Inflammatory macrophage treated with lipopolysaccharide for 1 hour (primary cell): Measurements from ENCODE around the gene PRKAA2.
"Not testable (repeated sequence)": the region's sequence is repeated elsewhere in the genome, so short reads cannot be mapped to it uniquely, and the experiment has no call there.

Experiments used
- DNase-seq, 2 donors: peaks; one replicate each; pipeline ENCODE4 v3.0.0-alpha.2; 2020 to 2022

The PRKAA2 gene

GRCh38 chr1:56644919-56645676, at the start of gene PRKAA2:
Gene PRKAA2, plus strand, starts transcription at chr1:56645314. Its CDS starts 74 bp downstream, at chr1:56645388.
- no peak for DNase-seq

GRCh38 chr1:56595397-56596191, 49.5 kb upstream of the PRKAA2 start:
- DNase-seq: not testable (repeated sequence)

- not testable (repeated sequence) for DNase-seq
These were observed 35.0 kb upstream of the PRKAA2 start for GRCh38 chr1:56610097-56610496.

GRCh38 chr1:56610770-56611169, 34.3 kb upstream of the PRKAA2 start:
- DNase-seq: not testable (repeated sequence)

- no peak for DNase-seq
These were observed 28.0 kb upstream of the PRKAA2 start for GRCh38 chr1:56617141-56617540.

GRCh38 chr1:56625819-56626440, 19.2 kb upstream of the PRKAA2 start:
- DNase-seq: no peak

GRCh38 chr1:56626546-56626945, 18.6 kb upstream of the PRKAA2 start:
- DNase-seq: no peak

- no peak for DNase-seq
These were observed 18.0 kb upstream of the PRKAA2 start for GRCh38 chr1:56627019-56627635.

- DNase-seq: no peak
These were observed 17.5 kb upstream of the PRKAA2 start for GRCh38 chr1:56627636-56628039.

- DNase-seq: no peak
These were observed 14.3 kb upstream of the PRKAA2 start for GRCh38 chr1:56630786-56631185.

GRCh38 chr1:56631901-56632300, 13.2 kb upstream of the PRKAA2 start:
- no peak for DNase-seq

GRCh38 chr1:56634981-56635380, 10.1 kb upstream of the PRKAA2 start:
- no peak for DNase-seq

- DNase-seq: no peak
These were observed 6.9 kb upstream of the PRKAA2 start for GRCh38 chr1:56638248-56638647.

- DNase-seq: no peak
These were observed 5.9 kb upstream of the PRKAA2 start for GRCh38 chr1:56639211-56639610.

- no peak for DNase-seq
These were observed 1.5 kb upstream of the PRKAA2 start for GRCh38 chr1:56643661-56644060.

GRCh38 chr1:56644064-56644918, 823 bp upstream of the PRKAA2 start:
- no peak for DNase-seq

GRCh38 chr1:56645677-56646305, 677 bp downstream of the PRKAA2 start:
- DNase-seq: no peak

- DNase-seq: no peak
These were observed 1.5 kb downstream of the PRKAA2 start for GRCh38 chr1:56646611-56647010.

GRCh38 chr1:56647106-56647505, 2.0 kb downstream of the PRKAA2 start:
- no peak for DNase-seq

- DNase-seq: no peak
These were observed 3.4 kb downstream of the PRKAA2 start for GRCh38 chr1:56648546-56648945.

- no peak for DNase-seq
These were observed 9.2 kb downstream of the PRKAA2 start for GRCh38 chr1:56654126-56654923.
